NCI-H69 (cell line): ENCODE data around the gene CAGE1.
A peak's percentile ranks its signal among the peaks of the same experiment; 100 is the strongest.
"Not testable (repeated sequence)": the region's sequence is repeated elsewhere in the genome, so short reads cannot be mapped to it uniquely, and the experiment has no call there.

Source experiments
- DNase-seq: peaks from one replicate; lab custom pipeline; 2025; lab: John Stamatoyannopoulos, UW

The CAGE1 gene

DNA sequence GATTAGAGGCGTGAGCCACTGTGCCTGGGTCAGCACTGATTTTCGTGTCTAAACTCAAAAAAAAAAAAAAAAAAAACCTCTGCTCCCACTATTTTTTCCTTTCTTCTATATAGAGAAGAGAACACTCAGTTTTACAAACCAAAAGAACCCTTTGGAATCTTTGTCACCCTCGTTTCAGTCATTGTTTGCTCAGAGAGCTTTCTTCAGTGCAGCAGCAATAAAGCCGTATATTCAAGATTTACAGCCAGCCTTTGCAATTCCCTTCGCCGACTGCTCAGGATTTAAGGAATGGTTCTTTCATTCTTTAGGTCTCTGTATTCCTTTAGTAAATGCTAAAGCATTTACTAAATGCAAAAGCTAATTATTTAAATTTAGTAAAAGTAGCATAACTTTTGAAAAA is 20.2 kb upstream of the CAGE1 start:
- no peak for DNase-seq

DNA sequence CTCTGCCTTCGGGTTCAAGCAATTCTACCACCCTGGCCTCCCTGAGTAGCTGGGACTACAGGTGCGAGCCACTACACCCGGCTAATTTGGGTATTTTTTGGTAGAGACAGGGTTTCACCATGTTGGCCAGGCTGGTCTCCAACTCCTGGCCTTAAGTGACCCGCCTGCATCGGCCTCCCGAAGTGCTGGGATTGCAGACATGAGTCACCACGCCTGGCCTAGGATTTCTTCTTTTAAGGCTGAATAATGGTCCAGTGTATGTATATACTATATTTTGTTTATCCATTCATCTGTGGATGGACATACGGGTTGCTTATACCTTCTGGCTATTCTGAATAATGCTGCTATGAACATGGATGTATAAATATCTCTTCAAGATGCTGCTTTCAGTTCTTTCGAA is 17.2 kb upstream of the CAGE1 start:
- DNase-seq, result no peak

DNA sequence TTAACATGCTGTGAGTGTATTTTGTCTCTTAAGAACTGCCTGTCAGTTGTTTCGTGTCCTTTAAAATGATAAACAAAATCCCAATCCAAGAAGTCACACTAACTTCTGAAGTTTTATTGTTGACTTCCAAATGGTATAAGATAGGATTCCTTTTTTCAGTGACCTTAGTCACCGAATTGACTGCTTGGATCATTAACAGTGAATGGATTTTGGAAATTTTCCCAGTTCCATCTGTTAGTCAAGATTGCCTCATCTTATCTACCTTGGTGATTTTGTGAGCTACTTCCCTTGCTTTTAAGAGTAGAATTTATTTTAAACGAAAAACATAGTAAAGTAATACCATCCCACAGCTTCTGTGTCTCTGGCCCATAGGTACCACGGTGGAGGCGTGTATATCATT is 15.0 kb upstream of the CAGE1 start:
- no peak for DNase-seq

DNA sequence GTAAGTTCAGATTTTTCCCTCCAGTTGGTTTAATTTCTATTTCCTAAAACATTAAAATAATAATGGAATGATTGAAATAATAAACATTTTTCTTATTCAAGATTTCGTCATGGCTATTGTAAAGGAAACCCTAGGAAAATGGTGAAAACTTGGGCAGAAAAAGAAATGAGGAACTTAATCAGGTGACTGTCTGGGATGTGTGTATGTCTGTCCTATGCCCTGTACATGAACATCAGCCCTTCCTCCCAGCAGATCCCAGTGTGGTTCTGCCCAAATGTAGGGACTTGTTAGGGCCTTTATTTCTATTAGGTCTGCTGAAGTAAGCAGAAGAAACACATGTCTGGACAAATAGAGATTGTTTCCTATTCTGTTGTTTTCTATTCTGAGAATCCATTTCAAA is 13.2 kb upstream of the CAGE1 start:
- no peak for DNase-seq

DNA sequence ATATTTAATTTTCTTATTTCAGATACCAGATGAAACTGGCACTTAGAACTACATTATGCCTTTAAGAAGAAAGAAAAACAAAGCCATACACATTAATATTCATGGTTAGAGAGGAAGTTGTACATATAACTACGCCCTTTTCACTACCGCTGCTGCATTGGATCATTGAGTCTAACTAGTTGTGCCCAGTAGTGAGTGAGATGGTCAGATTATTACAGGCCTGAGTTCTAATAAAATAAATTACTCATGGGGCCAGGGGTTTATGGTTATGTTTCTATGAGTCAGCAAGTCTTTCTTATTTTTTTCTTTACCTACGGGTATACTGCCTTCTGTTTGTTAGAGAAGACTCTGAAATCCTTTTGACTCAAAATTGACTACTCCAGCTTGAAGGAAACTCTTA is 11.5 kb upstream of the CAGE1 start:
- DNase-seq, result no peak

DNA sequence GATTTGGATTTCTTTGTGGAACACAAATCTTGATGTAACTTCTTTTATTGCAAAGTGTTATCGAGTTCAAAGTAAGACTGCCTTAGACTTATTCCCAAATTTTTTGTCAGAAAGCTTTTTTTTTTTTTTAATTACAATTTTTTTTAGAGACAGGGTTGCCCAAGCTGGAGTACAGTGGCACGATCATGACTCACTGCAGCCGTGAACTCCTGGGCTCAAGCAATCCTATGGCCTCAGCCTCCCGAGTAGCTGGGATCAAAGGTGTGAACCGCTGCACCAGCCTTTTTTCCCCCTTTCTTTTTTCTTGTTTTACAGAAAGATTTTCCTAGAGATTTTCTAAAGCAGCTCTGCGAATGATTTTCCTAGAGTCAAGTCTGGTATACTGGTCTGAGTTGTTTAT is 2.9 kb upstream of the CAGE1 start:
- DNase-seq, result no peak

DNA sequence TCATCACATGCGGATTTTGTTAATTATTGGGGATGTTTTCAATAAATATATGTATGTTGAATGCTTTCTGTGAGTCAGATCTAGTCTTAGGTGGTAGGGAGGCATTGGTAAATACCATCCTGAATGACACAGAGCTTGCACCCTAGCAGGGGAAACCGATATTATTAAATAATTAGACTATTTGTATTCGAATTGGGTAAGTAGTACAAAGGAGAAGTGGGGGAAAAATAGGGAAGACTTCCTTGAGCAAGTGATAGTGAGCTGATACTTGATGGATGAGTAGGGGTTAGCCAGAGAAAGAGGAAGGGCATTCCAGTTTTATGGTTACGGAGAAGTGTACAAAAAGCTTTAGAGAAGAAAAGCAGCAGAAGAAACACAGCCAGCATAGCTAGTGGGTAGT is 1.6 kb upstream of the CAGE1 start:
- DNase-seq, result no peak

DNA sequence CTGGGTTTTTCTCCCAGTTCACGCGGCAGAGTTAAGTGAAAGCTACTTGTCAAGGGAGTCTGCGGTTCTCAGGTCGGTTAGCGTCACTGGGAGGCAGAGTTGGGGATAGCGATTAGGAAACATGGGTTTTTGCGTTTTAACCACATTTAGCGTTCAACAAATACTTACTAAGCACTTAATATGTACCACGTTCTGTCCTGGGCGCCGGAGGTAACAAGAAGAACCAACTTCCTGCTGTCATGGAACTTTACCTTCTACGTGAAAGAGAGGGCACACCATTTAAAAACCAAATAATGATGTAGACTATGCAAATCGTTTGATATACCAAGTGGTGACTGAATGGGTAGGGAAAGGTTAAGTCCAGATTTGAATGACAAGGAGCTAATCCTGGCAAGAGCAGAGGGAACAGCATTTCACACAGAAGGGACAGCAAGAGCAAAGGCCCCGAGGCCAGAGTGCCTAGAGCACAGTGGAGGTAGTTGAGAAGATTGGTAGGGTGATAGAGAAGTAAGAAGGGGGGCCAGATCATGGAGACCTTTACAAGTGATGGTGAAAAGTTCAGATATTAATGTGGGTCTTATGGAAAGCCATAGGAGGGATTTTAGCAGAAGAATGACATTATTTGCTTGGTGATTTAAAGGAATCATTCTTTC is 810 bp upstream of the CAGE1 start:
- DNase-seq, result peak; percentile 41

DNA sequence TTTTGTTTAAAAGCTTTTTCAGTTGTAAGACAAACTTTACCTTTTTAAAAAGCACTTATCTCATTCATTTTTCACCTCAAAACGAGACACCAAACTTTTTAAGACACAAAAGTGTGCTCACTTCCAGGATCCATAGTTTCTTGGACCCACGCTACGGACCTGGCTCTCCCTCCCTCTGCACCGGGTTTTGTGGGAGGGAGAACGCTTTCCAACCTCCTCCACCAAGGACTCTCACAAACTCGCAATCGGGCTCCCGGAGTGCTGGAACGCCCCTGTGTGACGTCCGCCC is 436 bp downstream of the CAGE1 start:
- no peak for DNase-seq

DNA sequence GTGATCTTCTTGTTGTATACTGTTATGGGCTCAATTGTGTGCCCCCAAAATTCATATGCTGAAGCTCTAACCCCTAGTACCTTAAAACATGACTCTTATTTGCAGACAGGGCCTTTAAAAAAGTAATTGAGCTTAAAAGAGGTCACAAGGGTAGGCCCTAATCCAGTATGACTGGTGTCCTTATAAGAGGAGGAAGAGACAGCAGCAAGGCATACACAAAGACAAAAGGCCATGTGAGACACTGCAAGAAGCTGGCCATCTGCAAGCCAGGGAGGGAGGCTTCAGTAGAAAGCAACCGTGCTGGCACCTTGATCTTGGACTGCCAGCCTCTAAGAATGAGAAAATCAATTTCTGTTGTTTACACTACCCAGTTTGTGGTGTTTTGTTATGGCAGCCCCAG is 8.4 kb downstream of the CAGE1 start:
- DNase-seq, result no peak

DNA sequence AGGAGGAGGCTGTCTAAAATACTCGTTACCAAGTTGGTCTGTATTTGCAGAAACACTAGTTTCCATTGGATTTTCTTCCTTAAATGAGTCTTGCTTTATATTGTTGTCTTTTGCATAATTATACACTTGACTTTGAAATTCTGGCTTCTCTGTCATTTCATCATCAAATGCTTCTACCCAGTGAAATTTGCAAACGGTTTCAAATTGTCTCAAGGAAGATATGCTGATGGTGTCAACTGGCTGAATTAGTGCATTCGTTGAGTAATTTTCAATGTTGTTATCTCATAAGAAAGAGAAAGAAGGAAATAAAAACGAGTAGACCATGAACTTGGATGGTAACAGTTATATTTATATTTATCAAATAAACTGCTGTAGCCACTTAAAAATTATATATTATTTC is 10.8 kb downstream of the CAGE1 start:
- no peak for DNase-seq

DNA sequence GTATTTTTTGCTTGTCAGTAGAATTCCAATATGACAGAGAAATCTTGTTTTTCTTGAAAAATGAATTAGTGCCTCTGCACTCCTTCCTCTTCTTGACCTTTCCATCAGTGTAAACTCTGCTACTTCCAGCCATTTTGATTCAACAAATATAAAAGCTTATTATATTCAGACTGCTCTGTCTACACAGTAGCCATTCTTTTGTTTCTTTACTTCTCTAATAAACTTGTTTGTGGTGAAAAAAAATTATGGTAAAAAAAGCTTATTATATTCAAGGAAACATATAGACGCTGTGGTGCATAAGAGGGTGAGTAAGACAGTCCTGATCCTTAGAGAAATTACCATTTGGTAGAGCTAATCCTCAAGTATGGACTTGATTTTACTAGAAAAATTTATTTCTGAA is 11.6 kb downstream of the CAGE1 start:
- no peak for DNase-seq

DNA sequence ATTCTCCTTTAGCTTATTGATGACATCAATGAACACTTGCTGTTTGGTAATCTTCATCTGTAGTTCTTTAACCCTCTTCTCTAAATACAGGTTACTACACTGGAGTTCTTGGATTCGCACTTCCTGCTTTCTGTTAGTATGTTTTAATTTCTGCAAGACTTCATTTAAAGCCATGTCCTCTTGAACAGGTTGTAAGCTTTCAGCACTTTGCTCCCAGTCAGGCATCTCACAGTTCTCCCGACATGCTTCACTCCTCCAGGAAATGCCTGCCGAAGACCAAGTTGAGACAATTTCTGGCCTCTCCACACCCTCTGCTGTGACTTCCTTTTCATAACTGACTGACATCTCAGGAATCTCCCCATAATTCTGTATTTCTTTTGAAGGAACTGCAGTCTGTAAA is 15.8 kb downstream of the CAGE1 start:
- DNase-seq, result no peak

DNA sequence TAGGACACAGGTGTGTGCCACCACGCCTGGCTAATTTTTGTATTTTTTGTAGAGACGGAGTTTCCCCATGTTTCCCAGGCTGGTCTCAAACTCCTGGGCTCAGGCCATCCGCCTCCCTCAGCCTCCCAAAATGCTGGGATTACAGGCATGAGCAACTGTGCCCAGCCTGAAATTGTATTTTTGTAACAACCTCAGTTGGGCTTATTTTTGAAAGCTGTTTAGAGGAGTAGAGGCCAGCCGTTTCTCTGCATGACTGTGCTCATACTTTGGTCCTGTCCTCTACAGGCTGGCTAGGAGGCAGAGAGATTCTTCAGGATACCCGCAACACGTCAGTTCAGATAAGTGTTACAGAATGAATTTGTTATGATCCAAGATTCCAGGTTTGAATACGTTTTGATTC is 22.1 kb downstream of the CAGE1 start:
- DNase-seq, result no peak

DNA sequence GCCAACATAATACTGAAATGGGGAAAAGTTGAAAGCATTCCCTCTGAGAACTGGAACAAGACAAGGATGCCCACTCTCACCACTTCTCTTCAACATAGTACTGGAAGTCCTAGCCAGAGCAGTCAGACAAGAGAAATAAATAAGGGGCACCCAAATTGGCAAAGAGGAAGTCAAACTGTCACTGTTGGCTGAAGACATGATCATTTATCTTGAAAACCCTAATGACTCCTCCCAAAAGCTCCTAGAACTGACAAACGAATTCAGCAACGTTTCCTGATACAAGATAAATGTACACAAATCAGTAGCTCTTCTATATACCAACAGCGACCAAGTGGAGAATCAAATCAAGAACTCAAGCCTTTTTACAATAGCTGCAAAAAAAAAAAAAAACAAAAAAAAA is 37.6 kb downstream of the CAGE1 start:
- not testable (repeated sequence) for DNase-seq

DNA sequence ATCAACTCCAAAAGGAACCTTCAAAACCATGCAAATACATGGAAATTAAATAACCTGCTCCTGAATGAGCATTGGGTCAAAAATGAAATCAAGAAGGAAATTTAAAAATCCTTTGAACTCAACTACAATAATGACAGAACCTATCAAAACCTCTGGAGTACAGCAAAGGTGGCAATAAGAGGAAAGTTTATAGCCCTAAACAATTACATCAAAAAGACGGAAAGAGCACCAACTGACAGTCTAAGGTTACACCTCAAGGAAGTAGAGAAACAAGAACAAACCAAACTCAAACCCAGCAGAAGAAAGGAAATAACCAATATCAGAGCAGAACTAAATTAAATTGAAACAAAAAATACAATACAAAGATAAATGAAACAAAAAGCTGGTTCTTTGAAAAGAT is 39.0 kb downstream of the CAGE1 start:
- DNase-seq, result not testable (repeated sequence)

DNA sequence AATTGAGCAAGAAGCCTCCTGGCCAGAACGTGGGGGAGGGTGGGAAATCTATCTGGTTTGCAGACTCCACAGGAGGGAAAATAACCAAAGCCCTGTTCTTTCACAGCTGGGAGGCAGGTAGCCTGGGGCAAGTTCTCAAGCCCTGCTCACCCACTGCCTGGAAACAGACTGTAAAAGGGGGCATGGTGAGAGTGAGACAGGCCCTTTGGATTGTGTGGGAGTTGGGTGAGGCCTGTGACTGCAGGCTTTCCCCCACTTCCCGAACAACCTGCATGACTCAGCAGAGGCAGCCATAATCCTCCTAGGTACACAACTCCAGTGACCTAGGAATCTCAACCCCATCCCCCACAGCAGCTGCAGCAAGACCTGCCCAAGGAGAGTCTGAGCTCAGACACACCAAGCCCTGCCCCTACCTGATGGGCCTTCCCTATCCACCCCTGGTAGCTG is 42.0 kb downstream of the CAGE1 start:
- DNase-seq, result peak; percentile 73

DNA sequence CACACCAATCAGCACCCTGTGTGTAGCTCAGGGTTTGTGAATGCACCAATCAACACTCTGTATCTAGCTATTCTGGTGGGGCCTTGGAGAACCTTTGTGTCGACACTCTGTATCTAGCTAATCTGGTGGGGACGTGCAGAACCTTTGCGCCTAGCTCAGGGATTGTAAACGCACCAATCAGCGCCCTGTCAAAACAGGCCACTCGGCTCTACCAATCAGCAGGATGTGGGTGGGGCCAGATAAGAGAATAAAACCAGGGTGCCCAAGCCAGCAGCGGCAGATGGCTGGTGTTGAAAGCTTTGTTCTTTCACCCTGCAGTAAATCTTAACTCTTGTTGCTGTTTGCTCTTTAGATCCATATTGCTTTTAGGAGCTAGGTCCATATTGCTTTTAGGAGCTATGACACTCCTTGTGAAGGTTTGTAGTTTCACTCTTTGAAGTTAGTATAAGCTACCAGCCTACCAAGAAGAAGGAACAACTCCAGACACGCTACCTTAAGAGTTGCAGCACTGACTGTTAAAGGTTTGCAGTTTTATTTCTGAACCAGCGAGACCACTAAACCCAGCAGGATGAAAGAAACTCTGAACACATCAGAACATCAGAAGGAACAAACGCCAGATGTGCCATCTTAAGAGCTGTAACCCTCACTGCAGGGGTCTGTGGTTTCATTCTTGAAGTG is 44.6 kb downstream of the CAGE1 start:
- DNase-seq, result peak; percentile 22

DNA sequence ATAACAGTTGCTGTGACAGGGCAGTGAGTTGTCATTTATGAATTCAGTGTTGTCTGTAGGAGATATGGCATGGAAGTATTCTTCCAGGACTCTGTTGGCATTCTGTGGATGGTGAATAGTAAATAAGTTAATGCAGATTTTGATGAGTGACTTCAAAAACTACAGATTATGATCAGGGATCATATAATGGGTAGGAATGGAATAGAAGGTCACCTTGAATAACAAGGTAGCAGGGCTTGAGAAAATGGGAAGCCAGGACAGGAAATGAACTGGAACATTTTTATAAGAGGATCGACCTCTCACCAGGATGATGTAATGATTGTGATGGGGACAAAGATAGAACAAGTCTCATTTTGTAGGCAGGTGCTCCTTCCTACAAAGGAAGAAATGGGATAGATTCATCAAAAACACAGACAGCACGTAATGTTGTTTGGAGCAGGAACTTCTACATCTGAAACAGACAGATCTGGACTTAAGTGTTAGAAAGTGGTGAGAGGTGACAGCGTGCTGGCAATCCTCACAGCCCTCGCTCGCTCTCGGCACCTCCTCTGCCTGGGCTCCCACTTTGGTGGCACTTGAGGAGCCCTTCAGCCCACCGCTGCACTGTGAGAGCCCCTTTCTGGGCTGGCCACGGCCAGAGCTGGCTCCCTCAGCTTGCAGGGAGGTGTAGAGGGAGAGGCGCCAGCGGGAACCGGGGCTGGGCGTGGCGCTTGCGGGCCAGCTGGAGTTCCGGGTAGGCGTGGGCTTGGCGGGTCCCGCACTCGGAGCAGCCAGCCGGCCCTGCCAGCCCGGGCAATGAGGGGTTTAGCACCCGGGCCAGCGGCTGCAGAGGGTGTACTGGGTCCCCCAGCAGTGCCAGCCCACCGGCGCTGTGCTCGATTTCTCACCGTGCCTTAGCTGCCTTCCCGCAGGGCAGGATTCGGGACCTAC is 45.7 kb downstream of the CAGE1 start:
- peak; percentile 45 for DNase-seq

DNA sequence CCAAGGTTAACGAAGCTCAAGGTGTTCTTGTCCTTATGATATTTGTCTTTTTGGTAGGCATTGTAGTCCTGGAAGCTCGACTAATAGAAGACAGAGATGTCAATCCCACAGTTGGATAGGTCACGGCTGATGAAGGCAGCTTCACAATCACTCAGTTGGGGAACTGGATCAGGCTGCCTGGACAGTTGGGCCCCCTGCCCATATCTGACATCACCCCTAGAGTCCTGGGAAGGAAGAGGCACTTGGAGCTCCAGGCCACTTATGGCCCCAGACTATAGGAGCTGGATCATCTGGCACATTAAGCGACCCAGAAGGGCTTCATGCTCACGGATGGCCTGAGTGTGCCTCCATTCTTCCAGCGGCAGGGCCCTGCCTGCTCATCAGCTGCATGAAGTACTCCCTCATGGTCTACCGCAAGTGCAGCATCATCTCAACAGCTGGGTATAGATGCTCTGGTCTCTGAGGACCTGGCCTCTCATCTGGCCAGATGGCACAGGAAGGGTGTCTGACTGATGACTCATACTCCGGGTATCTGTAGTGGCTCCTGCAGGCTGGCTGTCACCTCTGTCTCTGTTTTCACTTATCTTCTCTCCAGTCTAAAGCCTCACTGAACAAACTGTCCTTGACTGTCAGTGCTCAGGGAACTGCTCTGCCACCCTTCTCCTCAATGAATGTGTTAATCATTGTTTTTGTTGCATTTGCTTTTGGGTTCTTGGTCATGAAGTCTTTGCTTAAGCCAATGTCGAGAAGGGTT is 47.4 kb downstream of the CAGE1 start:
- peak; percentile 69 for DNase-seq

DNA sequence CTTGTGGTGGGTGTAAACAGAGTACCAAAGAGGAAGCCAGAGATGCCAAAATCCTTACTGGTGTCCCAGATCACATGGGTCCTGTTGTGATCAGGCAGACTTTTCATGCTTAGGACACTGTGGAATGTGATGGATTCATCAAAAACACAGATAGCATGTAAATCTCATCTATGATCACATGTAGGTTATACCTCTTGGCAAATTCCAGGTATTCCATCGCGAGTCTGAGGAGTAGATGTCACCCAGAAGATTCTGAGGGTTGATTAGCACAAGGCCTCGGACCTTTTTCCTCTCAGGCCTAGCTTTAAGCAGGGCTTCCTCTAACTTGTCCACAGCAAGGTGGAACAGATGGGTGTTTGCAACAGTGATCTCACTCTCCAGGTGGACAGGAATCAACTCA is 48.3 kb downstream of the CAGE1 start:
- DNase-seq, result no peak

DNA sequence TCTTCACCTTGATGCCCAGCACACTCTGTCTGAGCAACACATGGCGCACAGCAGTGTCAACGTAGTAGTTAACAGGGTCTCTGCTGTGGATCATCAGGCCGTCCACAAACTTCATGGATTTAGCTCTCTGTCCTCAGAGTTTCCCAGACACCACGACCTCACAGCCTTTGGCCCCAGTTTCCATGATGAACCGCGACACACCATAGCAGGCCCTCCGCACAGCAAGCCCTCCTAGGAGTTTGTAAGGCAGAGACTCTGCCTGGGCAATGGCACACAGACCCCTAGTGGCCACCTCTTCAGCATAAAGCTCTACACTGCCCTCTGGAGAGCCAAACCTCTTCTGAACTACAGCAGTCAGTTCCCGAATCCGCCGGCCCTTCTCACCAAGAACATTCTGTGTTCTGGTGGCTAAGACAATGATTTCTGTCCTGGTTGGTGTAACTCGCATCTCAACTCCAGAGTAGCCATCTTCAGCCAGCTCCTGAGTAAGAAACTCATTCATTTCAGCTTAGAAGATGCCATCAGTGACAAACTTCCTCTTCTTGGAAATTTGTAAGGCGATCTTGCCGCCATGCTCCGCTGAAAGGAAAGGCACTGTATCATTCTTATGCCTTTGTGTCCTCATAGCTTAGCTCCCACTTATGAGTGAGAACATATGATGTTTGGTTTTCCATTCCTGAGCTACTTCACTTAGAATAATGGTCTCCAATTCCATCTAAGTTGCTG is 50.4 kb downstream of the CAGE1 start:
- peak; percentile 66 for DNase-seq
